Suprapubic skin (tissue), 3 donors: Measurements from ENCODE around the gene LUC7L2.

ENCODE experiments used
- EP300 ChIP-seq: sonication (generic); formaldehyde crosslinking; IDR thresholded peaks from one replicate; pipeline ENCODE4 v1.6.1; 2017; ENCODE audit warnings: antibody characterized with exemption
- POLR2A ChIP-seq, 2 donors: fragments of 450-650 bp; IDR thresholded peaks; one replicate each; pipeline ENCODE4 v1.6.1; 2017; ENCODE audit warnings: antibody characterized with exemption in 2 of 2, mild to moderate bottlenecking in 2 of 2, moderate library complexity in 2 of 2
- TF ChIP-seq, protein P1 (sequence below), 2 donors: fragments of 200-600 bp in 1 of 2; fragments of 450-650 bp in 1 of 2; sonication (generic) in 1 of 2; IDR thresholded peaks; one replicate each; pipeline ENCODE4 v1.5.1; 2016 to 2019; ENCODE audit warnings: antibody characterized with exemption in 2 of 2, mild to moderate bottlenecking in 1 of 2, moderate library complexity in 1 of 2

- TF ChIP-seq, protein P1, sequence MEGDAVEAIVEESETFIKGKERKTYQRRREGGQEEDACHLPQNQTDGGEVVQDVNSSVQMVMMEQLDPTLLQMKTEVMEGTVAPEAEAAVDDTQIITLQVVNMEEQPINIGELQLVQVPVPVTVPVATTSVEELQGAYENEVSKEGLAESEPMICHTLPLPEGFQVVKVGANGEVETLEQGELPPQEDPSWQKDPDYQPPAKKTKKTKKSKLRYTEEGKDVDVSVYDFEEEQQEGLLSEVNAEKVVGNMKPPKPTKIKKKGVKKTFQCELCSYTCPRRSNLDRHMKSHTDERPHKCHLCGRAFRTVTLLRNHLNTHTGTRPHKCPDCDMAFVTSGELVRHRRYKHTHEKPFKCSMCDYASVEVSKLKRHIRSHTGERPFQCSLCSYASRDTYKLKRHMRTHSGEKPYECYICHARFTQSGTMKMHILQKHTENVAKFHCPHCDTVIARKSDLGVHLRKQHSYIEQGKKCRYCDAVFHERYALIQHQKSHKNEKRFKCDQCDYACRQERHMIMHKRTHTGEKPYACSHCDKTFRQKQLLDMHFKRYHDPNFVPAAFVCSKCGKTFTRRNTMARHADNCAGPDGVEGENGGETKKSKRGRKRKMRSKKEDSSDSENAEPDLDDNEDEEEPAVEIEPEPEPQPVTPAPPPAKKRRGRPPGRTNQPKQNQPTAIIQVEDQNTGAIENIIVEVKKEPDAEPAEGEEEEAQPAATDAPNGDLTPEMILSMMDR (IDR thresholded peaks at IDR 0.05), result peak in 1 of 2 donors; percentile 49
- TF ChIP-seq EP300 (no peak), POLR2A (IDR thresholded peaks at IDR 0.05) (peak; percentile 26 to 62)
Observed at GRCh38 chr7:139341058-139341775, 18.5 kb upstream of the LUC7L2 start, which contains the start of gene FMC1.
